ENCODE data around the gene RAD18.

The RAD18 gene

GRCh38 chr3:8835385-8835784 lies 127.9 kb downstream of the RAD18 start:
- DNase-seq (ENCODE audit: low read depth) = no peak

GRCh38 chr3:8834974-8835373 lies 128.3 kb downstream of the RAD18 start:
- no peak for DNase-seq (ENCODE audit: low read depth)

GRCh38 chr3:8827641-8828040 lies 135.6 kb downstream of the RAD18 start:
- DNase-seq (ENCODE audit: low read depth) = no peak

All from activated gamma-delta T cell treated with anti-CD3 and anti-CD28 coated beads, Interleukin-2, amount 50 U/mL, for 16 hours (primary cell).